Mucosa of gallbladder (tissue), 1 donor: ENCODE results near the gene XPR1. TPM values are rescaled to one million over a fixed set of nuclear protein-coding genes. Genes with fewer than 3 reads are reported as not detected.

Source experiments
- DNase-seq: peaks from one replicate; pipeline ENCODE4 v3.0.0-alpha.2; 2020; ENCODE audit warnings: low spot score
- total RNA-seq: library from RNA; stranded (reverse); gene quantifications from one replicate; pipeline ENCODE4 v1.2.1, GENCODE V29; 2021
- donor health status: DM: no; HTN: no; CAD: no.

The XPR1 gene
- total RNA-seq, 1 donor from 2014 or later: 32.6 TPM

- no peak for DNase-seq
Measured at GRCh38 chr1:180916771-180917170, 284.9 kb downstream of the XPR1 start.

GRCh38 chr1:180917306-180918065 is 285.7 kb downstream of the XPR1 start:
- DNase-seq: no peak

GRCh38 chr1:180918519-180918918 is 286.7 kb downstream of the XPR1 start:
- DNase-seq: no peak

- DNase-seq: no peak
Measured at GRCh38 chr1:180919183-180919700, 287.4 kb downstream of the XPR1 start.

- no peak for DNase-seq
Measured at GRCh38 chr1:180920193-180920592, 288.4 kb downstream of the XPR1 start.

GRCh38 chr1:180920702-180921101 is 288.9 kb downstream of the XPR1 start:
- DNase-seq: no peak

- DNase-seq: no peak
Measured at GRCh38 chr1:180921386-180921785, 289.6 kb downstream of the XPR1 start.

GRCh38 chr1:180921891-180922630 is 290.2 kb downstream of the XPR1 start:
- DNase-seq: no peak

GRCh38 chr1:180922631-180923015 is 290.8 kb downstream of the XPR1 start:
- no peak for DNase-seq

- DNase-seq: no peak
Measured at GRCh38 chr1:180923021-180923841, 291.4 kb downstream of the XPR1 start.

- DNase-seq: no peak
Measured at GRCh38 chr1:180923887-180924286, 292.1 kb downstream of the XPR1 start.

GRCh38 chr1:180924939-180925338 is 293.1 kb downstream of the XPR1 start:
- no peak for DNase-seq

- DNase-seq: no peak
Measured at GRCh38 chr1:180925471-180926051, 293.7 kb downstream of the XPR1 start.

GRCh38 chr1:180926164-180926981 is 294.6 kb downstream of the XPR1 start:
- peak; percentile 46 for DNase-seq

GRCh38 chr1:180927348-180927747 is 295.5 kb downstream of the XPR1 start:
- no peak for DNase-seq

GRCh38 chr1:180927841-180928240 is 296.0 kb downstream of the XPR1 start:
- DNase-seq: no peak

- no peak for DNase-seq
Measured at GRCh38 chr1:180928331-180929230, 296.8 kb downstream of the XPR1 start.

GRCh38 chr1:180929389-180929788 is 297.6 kb downstream of the XPR1 start:
- no peak for DNase-seq

- DNase-seq: no peak
Measured at GRCh38 chr1:180930687-180931086, 298.9 kb downstream of the XPR1 start.

GRCh38 chr1:180931529-180931928 is 299.7 kb downstream of the XPR1 start:
- DNase-seq: no peak
